GM21576 (cell line): ENCODE results near the gene RPS6KA1.
"Not testable (repeated sequence)": the region's sequence is repeated elsewhere in the genome, so short reads cannot be mapped to it uniquely, and the experiment has no call there.

Experiments used
- ATAC-seq: cut with Tn5 transposase; IDR thresholded peaks from one replicate; pipeline ENCODE4 v1.9.1; 2021; ENCODE audit warnings: mild to moderate bottlenecking, moderate library complexity; ENCODE audit not compliant: unreplicated experiment

RPS6KA1 gene

DNA sequence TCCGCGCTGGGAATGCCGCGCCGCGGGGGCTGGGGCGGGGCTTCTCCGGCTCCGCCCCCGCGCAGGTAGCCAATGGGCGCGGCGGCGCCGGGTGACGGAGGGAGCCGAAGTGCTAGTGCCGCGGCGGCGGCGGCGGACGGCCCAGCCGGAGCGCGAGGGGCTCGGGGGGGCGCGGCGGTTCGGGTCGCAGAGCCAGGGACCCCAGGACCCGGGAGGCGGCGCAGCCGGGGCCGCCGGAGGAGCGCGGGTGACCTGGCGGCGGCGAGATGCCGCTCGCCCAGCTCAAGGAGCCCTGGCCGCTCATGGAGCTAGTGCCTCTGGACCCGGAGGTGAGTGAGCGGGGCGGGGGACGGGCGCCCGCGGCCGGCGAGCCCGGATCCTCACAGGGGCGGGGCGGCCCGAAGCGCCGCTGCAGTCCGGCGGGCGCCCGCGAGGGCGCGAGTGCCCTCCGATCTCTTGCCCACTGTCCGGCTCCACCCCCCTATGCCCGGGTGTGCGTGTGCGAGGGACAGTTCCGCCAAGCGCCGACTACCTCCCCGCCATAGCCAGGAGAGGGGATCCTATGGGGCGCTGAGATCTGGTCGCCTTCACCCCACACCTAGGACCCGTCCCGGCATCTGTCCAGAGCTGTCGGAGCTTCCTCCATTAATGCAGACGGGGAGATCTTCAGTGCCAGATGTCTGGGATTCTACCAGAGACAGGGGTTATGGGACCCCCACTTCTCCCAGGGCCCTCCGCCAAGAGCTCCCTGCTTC, at the start of gene RPS6KA1:
Gene RPS6KA1 (plus strand): TSS at position 107 of the 755 bp plus-strand sequence. CDS start 160 bp downstream, at position 267.
- ATAC-seq: peak; percentile 69

DNA sequence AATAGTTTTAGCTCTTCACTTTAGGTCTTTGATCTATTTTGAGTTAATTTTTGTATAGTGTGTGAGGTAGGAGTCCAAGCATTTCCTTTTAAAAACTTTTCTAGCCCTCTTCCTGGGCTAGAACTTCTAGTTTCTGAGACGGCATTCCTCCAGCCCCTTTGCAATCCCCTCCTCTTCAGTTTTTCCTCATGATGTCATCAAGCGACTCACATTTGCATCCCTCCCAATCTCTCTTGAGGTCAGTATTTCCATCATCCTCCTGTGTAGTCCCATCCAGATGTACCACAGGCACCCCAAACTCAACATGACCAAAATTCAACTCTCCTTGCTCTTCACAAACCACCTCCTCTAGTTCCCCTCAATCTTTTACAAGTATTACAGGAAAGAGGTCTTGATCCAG, 46.6 kb upstream of the RPS6KA1 start:
- no peak for ATAC-seq

- no peak for ATAC-seq
Measured at GRCh38 chr1:26483980-26484379, 45.6 kb upstream of the RPS6KA1 start.

DNA sequence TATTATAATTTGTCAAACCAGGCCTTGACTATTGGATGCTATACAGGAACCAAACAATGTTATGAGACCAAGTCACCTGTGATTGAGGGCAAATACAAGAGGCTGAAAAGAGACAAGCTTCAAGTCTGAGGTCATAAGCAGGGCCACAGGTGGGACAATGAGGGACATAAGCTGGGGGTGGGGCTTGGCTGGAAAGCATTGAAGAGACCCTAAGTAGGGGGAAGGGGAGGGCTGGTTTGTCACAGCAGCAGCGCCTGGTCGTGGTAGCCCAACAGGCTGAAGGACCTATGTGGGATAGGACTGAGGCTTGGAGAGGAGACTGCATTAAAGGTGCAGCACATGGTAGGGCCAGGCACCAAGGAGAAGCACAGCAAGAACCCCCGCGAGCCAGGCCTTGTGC, 39.4 kb upstream of the RPS6KA1 start:
- ATAC-seq: no peak

- ATAC-seq: no peak
Measured at GRCh38 chr1:26493267-26493666, 36.3 kb upstream of the RPS6KA1 start.

DNA sequence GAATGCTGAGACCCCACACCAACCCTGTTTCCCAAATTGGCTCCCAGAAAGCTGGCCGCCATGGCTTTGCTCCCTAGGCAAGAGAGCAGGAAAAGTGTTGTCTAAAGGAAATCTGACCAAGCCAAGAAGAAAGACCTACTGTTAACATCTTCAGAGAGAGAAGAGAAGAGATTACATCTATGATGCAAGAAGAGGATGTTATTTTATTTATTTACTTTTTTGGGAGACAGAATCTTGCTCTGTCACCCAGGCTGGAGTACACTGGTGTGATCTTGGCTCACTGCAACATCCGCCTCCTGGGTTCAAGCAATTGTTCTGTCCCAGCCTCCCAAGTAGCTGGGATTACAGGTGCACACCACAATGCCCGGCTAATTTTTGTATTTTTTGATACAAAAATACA, 35.6 kb upstream of the RPS6KA1 start:
- no peak for ATAC-seq

- no peak for ATAC-seq
Measured at GRCh38 chr1:26496861-26497260, 32.7 kb upstream of the RPS6KA1 start.

- ATAC-seq: no peak
Measured at GRCh38 chr1:26498894-26499293, 30.7 kb upstream of the RPS6KA1 start.

DNA sequence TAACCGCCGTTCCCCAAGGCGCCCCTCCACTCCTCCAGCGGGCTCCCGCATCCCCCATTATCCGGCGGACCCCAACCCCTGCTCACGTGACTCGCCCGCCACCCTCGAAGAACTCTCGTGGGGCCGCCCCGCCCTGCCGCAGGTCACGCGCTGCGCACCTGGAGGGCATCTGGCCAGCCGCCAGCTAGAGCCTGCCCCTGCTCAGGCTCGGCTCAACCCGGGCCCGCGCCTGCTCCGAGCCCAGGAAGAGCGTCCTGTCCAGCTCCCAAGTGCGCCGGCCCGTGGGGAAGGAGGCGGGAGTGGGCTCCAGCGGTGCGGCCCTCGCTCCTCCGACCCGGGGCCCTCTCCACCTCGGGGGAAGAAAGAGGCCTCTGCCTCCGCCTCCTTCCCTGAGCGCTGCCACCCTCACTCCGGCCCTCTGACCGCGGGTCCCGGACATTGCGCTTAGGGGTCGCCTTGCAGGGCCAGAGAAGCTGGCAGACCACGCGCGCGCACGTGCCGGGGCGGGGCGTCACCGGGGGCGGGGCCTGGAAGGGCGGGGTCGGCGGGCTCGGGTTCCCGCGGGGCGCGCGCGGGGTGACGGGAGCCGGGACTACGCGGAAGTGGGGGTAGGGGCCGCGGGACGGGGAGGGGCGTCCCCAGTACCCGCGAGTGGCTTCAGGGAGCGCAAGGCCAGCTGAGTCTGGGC, 28.9 kb upstream of the RPS6KA1 start:
- peak; percentile 59 for ATAC-seq

- ATAC-seq: not testable (repeated sequence)
Measured at GRCh38 chr1:26510711-26511110, 18.9 kb upstream of the RPS6KA1 start.

GRCh38 chr1:26515836-26516235, 13.7 kb upstream of the RPS6KA1 start:
- ATAC-seq: not testable (repeated sequence)

- ATAC-seq: no peak
Measured at GRCh38 chr1:26516987-26517765, 12.4 kb upstream of the RPS6KA1 start.

DNA sequence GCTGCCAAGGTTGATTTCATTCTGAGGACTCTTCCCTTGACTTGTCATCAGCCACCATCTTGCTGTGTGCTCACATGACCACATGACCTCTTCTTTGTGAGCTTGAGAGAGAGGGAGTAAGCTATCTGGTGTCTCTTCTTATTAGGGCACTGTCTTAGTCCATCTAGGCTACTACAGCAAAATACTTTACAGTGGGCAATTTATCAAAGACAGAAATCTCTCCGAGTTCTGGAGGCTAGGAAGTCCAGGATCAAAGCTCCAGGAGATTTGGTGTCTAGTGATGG, 11.9 kb upstream of the RPS6KA1 start:
- ATAC-seq: no peak

- no peak for ATAC-seq
Measured at GRCh38 chr1:26518355-26518754, 11.2 kb upstream of the RPS6KA1 start.

GRCh38 chr1:26520339-26520738, 9.2 kb upstream of the RPS6KA1 start:
- ATAC-seq: no peak

DNA sequence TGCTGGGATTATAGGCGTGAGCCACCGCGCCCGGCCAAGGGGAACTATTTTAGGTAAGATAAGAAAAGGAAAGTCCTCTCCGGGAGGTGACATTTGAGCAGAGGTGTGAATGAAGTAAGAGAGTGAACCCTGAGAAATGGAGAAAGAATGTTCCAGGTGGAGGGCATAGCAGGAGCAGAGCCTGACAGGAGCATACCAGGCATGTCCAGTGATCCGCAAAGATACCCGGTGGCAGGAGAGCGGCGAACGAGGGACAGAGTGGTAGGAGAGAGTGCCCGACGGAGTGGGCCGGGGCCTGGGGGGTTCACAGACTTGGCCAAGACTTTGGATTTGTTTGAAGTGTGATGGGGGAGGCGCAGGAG, 7.9 kb upstream of the RPS6KA1 start:
- no peak for ATAC-seq

GRCh38 chr1:26522073-26522472, 7.5 kb upstream of the RPS6KA1 start:
- ATAC-seq: no peak

GRCh38 chr1:26524181-26524580, 5.4 kb upstream of the RPS6KA1 start:
- no peak for ATAC-seq

GRCh38 chr1:26526287-26526686, 3.3 kb upstream of the RPS6KA1 start:
- no peak for ATAC-seq

DNA sequence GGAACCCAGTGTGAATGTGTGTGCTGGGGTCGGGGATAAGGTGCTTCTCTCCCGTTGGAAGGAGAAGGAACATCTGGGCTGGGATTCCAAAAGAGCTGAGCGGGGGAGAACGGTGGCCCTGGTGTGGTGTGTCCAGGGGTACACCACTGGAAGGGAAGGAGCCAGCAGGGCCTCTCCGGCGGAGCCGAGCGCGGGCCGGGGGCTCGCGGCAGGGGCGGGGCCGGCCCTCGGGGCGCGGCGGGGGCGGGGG, 231 bp upstream of the RPS6KA1 start:
- ATAC-seq: no peak

DNA sequence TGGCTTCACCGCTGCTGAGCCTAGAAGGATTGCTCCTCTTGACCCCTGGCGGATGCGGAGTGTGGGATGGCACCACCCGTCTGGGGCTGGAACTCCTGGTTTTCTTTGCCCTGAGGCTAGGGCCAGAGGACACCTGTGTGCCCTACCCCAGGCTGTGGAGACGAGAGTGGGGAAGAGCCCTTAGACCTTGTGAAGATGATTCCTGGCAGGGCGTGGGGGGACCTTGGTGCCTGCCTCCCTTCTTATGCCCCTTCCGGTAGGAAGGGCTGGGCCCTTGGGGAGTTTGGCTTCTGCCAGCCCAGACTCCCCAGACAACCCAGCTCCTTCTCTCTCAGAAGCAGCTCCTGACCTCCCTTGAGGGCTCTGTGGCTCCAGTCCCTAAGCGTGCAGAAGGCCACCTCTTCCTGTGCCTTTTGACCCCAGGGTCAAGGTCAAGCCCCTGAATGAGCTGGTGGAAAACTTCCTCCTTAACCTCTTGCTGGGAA, 891 bp downstream of the RPS6KA1 start:
- ATAC-seq: no peak
